Stimulated activated CD8-positive, alpha-beta memory T cell treated with anti-CD3 and anti-CD28 coated beads, Interleukin-12 subunit alpha, Interleukin-12 subunit beta, amount 100 ng/mL, for 24 hours (primary cell): ENCODE measurements around the gene CWH43.
"Not testable (repeated sequence)": the region's sequence is repeated elsewhere in the genome, so short reads cannot be mapped to it uniquely, and the experiment has no call there.

Experiments
- DNase-seq: peaks from one replicate; pipeline ENCODE4 v3.0.0-alpha.2; 2020; ENCODE audit errors: extremely low read depth

CWH43 gene

GRCh38 chr4:48976041-48976440 is 10.0 kb upstream of the CWH43 start:
- no peak for DNase-seq

- no peak for DNase-seq
Measured at GRCh38 chr4:48979914-48980579, 6.0 kb upstream of the CWH43 start.

GRCh38 chr4:48984005-48984404 is 2.1 kb upstream of the CWH43 start:
- not testable (repeated sequence) for DNase-seq

- DNase-seq = no peak
Measured at GRCh38 chr4:48985602-48985975, 486 bp upstream of the CWH43 start.

GRCh38 chr4:48986654-48987164 is 634 bp downstream of the CWH43 start:
- DNase-seq = no peak

- DNase-seq = no peak
Measured at GRCh38 chr4:48989461-48990203, 3.6 kb downstream of the CWH43 start.

- no peak for DNase-seq
Measured at GRCh38 chr4:48991357-48991756, 5.3 kb downstream of the CWH43 start.

GRCh38 chr4:48997962-48998361 is 11.9 kb downstream of the CWH43 start:
- no peak for DNase-seq

- DNase-seq = no peak
Measured at GRCh38 chr4:48998440-48998839, 12.4 kb downstream of the CWH43 start.

- no peak for DNase-seq
Measured at GRCh38 chr4:49000806-49001205, 14.7 kb downstream of the CWH43 start.

GRCh38 chr4:49002931-49003330 is 16.9 kb downstream of the CWH43 start:
- DNase-seq = no peak

- DNase-seq = no peak
Measured at GRCh38 chr4:49018718-49019295, 32.7 kb downstream of the CWH43 start.

- no peak for DNase-seq
Measured at GRCh38 chr4:49032440-49033161, 46.5 kb downstream of the CWH43 start.

- DNase-seq = no peak
Measured at GRCh38 chr4:49036528-49036927, 50.5 kb downstream of the CWH43 start.

GRCh38 chr4:49044270-49044669 is 58.2 kb downstream of the CWH43 start:
- DNase-seq = no peak

GRCh38 chr4:49058306-49058705 is 72.2 kb downstream of the CWH43 start:
- no peak for DNase-seq

- DNase-seq = no peak
Measured at GRCh38 chr4:49063670-49064069, 77.6 kb downstream of the CWH43 start.

GRCh38 chr4:49072196-49072595 is 86.1 kb downstream of the CWH43 start:
- not testable (repeated sequence) for DNase-seq

- DNase-seq = not testable (repeated sequence)
Measured at GRCh38 chr4:49091883-49092282, 105.8 kb downstream of the CWH43 start.

- not testable (repeated sequence) for DNase-seq
Measured at GRCh38 chr4:49092608-49093135, 106.6 kb downstream of the CWH43 start.

- not testable (repeated sequence) for DNase-seq
Measured at GRCh38 chr4:49096215-49096614, 110.1 kb downstream of the CWH43 start.

GRCh38 chr4:49096627-49097026 is 110.6 kb downstream of the CWH43 start:
- DNase-seq = not testable (repeated sequence)
